Coronary artery (tissue), 2 donors: ENCODE results near the gene MCM5.

Experiments
- DNase-seq: peaks from one replicate; pipeline ENCODE4 v3.0.0-alpha.2; 2017; ENCODE audit warnings: low spot score
- H3K27ac ChIP-seq, 2 donors: fragments of 200-600 bp; sonication (generic); one replicate each; pipeline ENCODE4 v1.5.1; 2016 to 2019
- H3K4me3 ChIP-seq: fragments of 200-600 bp; sonication (generic); 2 replicates; pipeline ENCODE4 v1.5.1; 2016; ENCODE audit warnings: mild to moderate bottlenecking, moderate library complexity
- CTCF ChIP-seq: fragments of 200-600 bp; sonication (generic); IDR thresholded peaks from one replicate; pipeline ENCODE4 v1.5.1; 2019; ENCODE audit warnings: antibody characterized with exemption

The MCM5 gene

GRCh38 chr22:35403356-35403755, 3.4 kb downstream of the MCM5 start:
- Histone ChIP-seq H3K27ac (no peak overlapping the region), H3K4me3 (no peak overlapping the region)
- no peak for TF ChIP-seq CTCF
- no peak for DNase-seq

- no peak overlapping the region for H3K4me3 ChIP-seq
- DNase-seq = no peak
- no peak overlapping the region for H3K27ac ChIP-seq
- TF ChIP-seq CTCF = no peak
Measured at GRCh38 chr22:35404176-35404575, 4.2 kb downstream of the MCM5 start.

GRCh38 chr22:35406443-35406842, 6.5 kb downstream of the MCM5 start:
- TF ChIP-seq CTCF = no peak
- Histone ChIP-seq H3K27ac (no peak overlapping the region), H3K4me3 (no peak overlapping the region)
- no peak for DNase-seq

GRCh38 chr22:35407362-35407761, 7.4 kb downstream of the MCM5 start:
- H3K4me3 ChIP-seq = no peak overlapping the region
- no peak for DNase-seq
- H3K27ac ChIP-seq = no peak overlapping the region
- no peak for TF ChIP-seq CTCF

GRCh38 chr22:35409783-35410662, 10.1 kb downstream of the MCM5 start:
- no peak for TF ChIP-seq CTCF
- peak overlapping the region in 1 of 2 donors; percentile 66 for H3K27ac ChIP-seq
- no peak overlapping the region for H3K4me3 ChIP-seq
- no peak for DNase-seq

- no peak for TF ChIP-seq CTCF
- H3K4me3 ChIP-seq = no peak overlapping the region
- no peak for DNase-seq
- peak overlapping the region in 1 of 2 donors; percentile 66 for H3K27ac ChIP-seq
Measured at GRCh38 chr22:35410663-35411034, 10.7 kb downstream of the MCM5 start.

GRCh38 chr22:35411102-35411501, 11.2 kb downstream of the MCM5 start:
- DNase-seq = no peak
- H3K27ac ChIP-seq = peak overlapping the region in 1 of 2 donors; percentile 66
- H3K4me3 ChIP-seq = no peak overlapping the region
- no peak for TF ChIP-seq CTCF
